NCI-H1092 (cell line): ENCODE results near the gene MSH3.

Experiments
- DNase-seq: peaks from one replicate; lab custom pipeline; 2025; lab: John Stamatoyannopoulos, UW

The MSH3 gene

GRCh38 chr5:80654391-80655230 is at the start of gene MSH3, which contains the start of gene DHFR:
Gene MSH3 (plus strand): TSS chr5:80654652. CDS start chr5:80654728, 76 bp downstream.
Gene DHFR (minus strand): TSS chr5:80654983. CDS start chr5:80654489, 494 bp downstream.
- peak; percentile 73 for DNase-seq

- no peak for DNase-seq
Observed at GRCh38 chr5:80607343-80607742, 47.1 kb upstream of the MSH3 start.

- DNase-seq, result no peak
Observed at GRCh38 chr5:80607832-80608231, 46.6 kb upstream of the MSH3 start.

GRCh38 chr5:80608731-80609130 is 45.7 kb upstream of the MSH3 start:
- no peak for DNase-seq

GRCh38 chr5:80609692-80610091 is 44.8 kb upstream of the MSH3 start:
- no peak for DNase-seq

- no peak for DNase-seq
Observed at GRCh38 chr5:80615266-80615914, 39.1 kb upstream of the MSH3 start.

- DNase-seq, result no peak
Observed at GRCh38 chr5:80618438-80618837, 36.0 kb upstream of the MSH3 start.

GRCh38 chr5:80619086-80619485 is 35.4 kb upstream of the MSH3 start:
- no peak for DNase-seq

GRCh38 chr5:80620211-80620610 is 34.2 kb upstream of the MSH3 start:
- no peak for DNase-seq

GRCh38 chr5:80622756-80623155 is 31.7 kb upstream of the MSH3 start:
- no peak for DNase-seq

GRCh38 chr5:80623999-80624398 is 30.5 kb upstream of the MSH3 start:
- DNase-seq, result no peak

GRCh38 chr5:80625230-80625629 is 29.2 kb upstream of the MSH3 start:
- no peak for DNase-seq

- no peak for DNase-seq
Observed at GRCh38 chr5:80629281-80629680, 25.2 kb upstream of the MSH3 start.

- no peak for DNase-seq
Observed at GRCh38 chr5:80631278-80632259, 22.9 kb upstream of the MSH3 start.

- no peak for DNase-seq
Observed at GRCh38 chr5:80632700-80633099, 21.8 kb upstream of the MSH3 start.

- DNase-seq, result no peak
Observed at GRCh38 chr5:80634193-80634592, 20.3 kb upstream of the MSH3 start.

GRCh38 chr5:80641353-80641752 is 13.1 kb upstream of the MSH3 start:
- DNase-seq, result no peak

- no peak for DNase-seq
Observed at GRCh38 chr5:80644900-80645299, 9.6 kb upstream of the MSH3 start.

GRCh38 chr5:80646926-80647325 is 7.5 kb upstream of the MSH3 start:
- no peak for DNase-seq

GRCh38 chr5:80653502-80653901 is 950 bp upstream of the MSH3 start:
- no peak for DNase-seq

- DNase-seq, result no peak
Observed at GRCh38 chr5:80654054-80654390, 430 bp upstream of the MSH3 start.

- no peak for DNase-seq
Observed at GRCh38 chr5:80655231-80655774, 851 bp downstream of the MSH3 start.
